GM23338 (cell line): ENCODE measurements around the gene RNF40. TPM values are rescaled to one million over a fixed set of nuclear protein-coding genes. Genes with fewer than 3 reads are reported as not detected.
A peak's percentile ranks its signal among the peaks of the same experiment; 100 is the strongest.

Experiments
- ATAC-seq: fragments of 200-7000 bp; cut with Tn5 transposase; 3 replicates; pipeline ENCODE4 v1.9.1; 2020
- DNase-seq: peaks from one replicate; pipeline ENCODE4 v3.0.0-alpha.2; 2015; ENCODE audit warnings: low spot score
- H2AFZ ChIP-seq: fragments of 200-600 bp; sonication (generic); 2 replicates; pipeline ENCODE4 v1.8.0; 2016; ENCODE audit warnings: antibody characterized with exemption, mild to moderate bottlenecking, moderate library complexity
- H3F3A ChIP-seq: fragments of 200-600 bp; sonication (generic); replicated peaks from 2 replicates; pipeline ENCODE4 v1.8.0; 2017; ENCODE audit warnings: antibody characterized with exemption, mixed run types, low read depth
- H3K27ac ChIP-seq: fragments of 200-600 bp; sonication (generic); 2 replicates; pipeline ENCODE4 v1.6.1; 2016; ENCODE audit warnings: low read depth
- H3K27me3 ChIP-seq: fragments of 200-600 bp; sonication (generic); 2 replicates; pipeline ENCODE4 v1.8.0; 2016; ENCODE audit warnings: mild to moderate bottlenecking, mixed run types, moderate library complexity; ENCODE audit not compliant: insufficient read depth
- H3K36me3 ChIP-seq: fragments of 200-600 bp; sonication (generic); 2 replicates; pipeline ENCODE4 v1.8.0; 2016; ENCODE audit warnings: mild to moderate bottlenecking; ENCODE audit not compliant: insufficient read depth
- H3K4me1 ChIP-seq: fragments of 200-600 bp; sonication (generic); 2 replicates; pipeline ENCODE4 v1.8.0; 2016; ENCODE audit warnings: mild to moderate bottlenecking, moderate library complexity; ENCODE audit not compliant: insufficient read depth
- H3K4me2 ChIP-seq: fragments of 200-600 bp; sonication (generic); 2 replicates; pipeline ENCODE4 v1.7.1; 2017; ENCODE audit warnings: mixed run types
- H3K4me3 ChIP-seq: fragments of 200-600 bp; sonication (generic); 2 replicates; pipeline ENCODE4 v1.6.1; 2016; ENCODE audit warnings: mixed run types
- H3K79me2 ChIP-seq: fragments of 200-600 bp; sonication (generic); replicated peaks from 2 replicates; pipeline ENCODE4 v1.8.0; 2017; ENCODE audit warnings: mild to moderate bottlenecking; ENCODE audit not compliant: insufficient read depth
- H3K9me2 ChIP-seq: fragments of 200-600 bp; sonication (generic); 2 replicates; pipeline ENCODE4 v1.8.0; 2017; ENCODE audit not compliant: insufficient read depth
- H4K20me1 ChIP-seq: fragments of 200-600 bp; sonication (generic); replicated peaks from 2 replicates; pipeline ENCODE4 v1.8.0; 2017; ENCODE audit warnings: mild to moderate bottlenecking; ENCODE audit not compliant: insufficient read depth
- H3K27ac Mint-ChIP-seq: 2 replicates; pipeline ENCODE4 v1.8.0; 2020; ENCODE audit warnings: inconsistent platforms, mild to moderate bottlenecking, moderate library complexity, mixed read lengths
- H3K27me3 Mint-ChIP-seq: 3 replicates; pipeline ENCODE4 v1.8.0; 2022; ENCODE audit warnings: low read depth, mild to moderate bottlenecking, moderate library complexity, mixed read lengths, inconsistent platforms; ENCODE audit not compliant: insufficient read depth, poor library complexity
- H3K36me3 Mint-ChIP-seq: 3 replicates; pipeline ENCODE4 v1.8.0; 2021; ENCODE audit warnings: low read depth, mild to moderate bottlenecking, inconsistent platforms, moderate library complexity, mixed read lengths
- H3K4me1 Mint-ChIP-seq: 3 replicates; pipeline ENCODE4 v1.8.0; 2020; ENCODE audit warnings: mild to moderate bottlenecking, inconsistent platforms, mixed read lengths
- H3K4me3 Mint-ChIP-seq: 3 replicates; pipeline ENCODE4 v1.8.0; 2021; ENCODE audit warnings: moderate library complexity, mild to moderate bottlenecking, inconsistent platforms, mixed read lengths
- H3K9me3 Mint-ChIP-seq: 3 replicates; pipeline ENCODE4 v1.8.0; 2020; ENCODE audit warnings: moderate library complexity, mild to moderate bottlenecking, inconsistent platforms, mixed read lengths
- JUNB ChIP-seq: IDR thresholded peaks from one replicate; pipeline ENCODE4 v1.6.1; 2016; ENCODE audit warnings: antibody characterized with exemption; ENCODE audit not compliant: unreplicated experiment
- NANOG ChIP-seq: IDR thresholded peaks from 2 replicates; pipeline ENCODE4 v1.6.1; 2016; ENCODE audit warnings: antibody characterized with exemption, borderline replicate concordance
- ZNF114 ChIP-seq: fragments of 250-450 bp; sonication (Bioruptor Pico); IDR thresholded peaks from 2 replicates; pipeline ENCODE4 v1.5.0; 2020; ENCODE audit warnings: mild to moderate bottlenecking, moderate library complexity
- ZNF331 ChIP-seq: fragments of 250-450 bp; sonication (Bioruptor Pico); IDR thresholded peaks from 2 replicates; pipeline ENCODE4 v1.5.0; 2020; ENCODE audit warnings: low read depth, mild to moderate bottlenecking, moderate library complexity
- polyA plus RNA-seq: library from polyadenylated mRNA; unstranded; fragments of >200 nt; fragmentation: Nextera tagmentation; extraction: Ambion mirVana; gene quantifications from 2 replicates; pipeline ENCODE4 v1.2.1, GENCODE V29; 2016
- total RNA-seq: library from RNA; depleted of rRNA; stranded (reverse); fragments of >200 nt; shearing (Covaris generic); gene quantifications from 2 replicates; pipeline ENCODE4 v1.2.3, GENCODE V29; 2014
- TF ChIP-seq, protein P1 (sequence below): fragments of 250-450 bp; sonication (Bioruptor Pico); IDR thresholded peaks from 2 replicates; pipeline ENCODE4 v1.5.0; 2020; ENCODE audit warnings: mild to moderate bottlenecking, moderate library complexity

Gene RNF40
- total and polyA plus RNA-seq, 2 experiments from 2014 or later: 36.0 to 78.5 TPM

DNA sequence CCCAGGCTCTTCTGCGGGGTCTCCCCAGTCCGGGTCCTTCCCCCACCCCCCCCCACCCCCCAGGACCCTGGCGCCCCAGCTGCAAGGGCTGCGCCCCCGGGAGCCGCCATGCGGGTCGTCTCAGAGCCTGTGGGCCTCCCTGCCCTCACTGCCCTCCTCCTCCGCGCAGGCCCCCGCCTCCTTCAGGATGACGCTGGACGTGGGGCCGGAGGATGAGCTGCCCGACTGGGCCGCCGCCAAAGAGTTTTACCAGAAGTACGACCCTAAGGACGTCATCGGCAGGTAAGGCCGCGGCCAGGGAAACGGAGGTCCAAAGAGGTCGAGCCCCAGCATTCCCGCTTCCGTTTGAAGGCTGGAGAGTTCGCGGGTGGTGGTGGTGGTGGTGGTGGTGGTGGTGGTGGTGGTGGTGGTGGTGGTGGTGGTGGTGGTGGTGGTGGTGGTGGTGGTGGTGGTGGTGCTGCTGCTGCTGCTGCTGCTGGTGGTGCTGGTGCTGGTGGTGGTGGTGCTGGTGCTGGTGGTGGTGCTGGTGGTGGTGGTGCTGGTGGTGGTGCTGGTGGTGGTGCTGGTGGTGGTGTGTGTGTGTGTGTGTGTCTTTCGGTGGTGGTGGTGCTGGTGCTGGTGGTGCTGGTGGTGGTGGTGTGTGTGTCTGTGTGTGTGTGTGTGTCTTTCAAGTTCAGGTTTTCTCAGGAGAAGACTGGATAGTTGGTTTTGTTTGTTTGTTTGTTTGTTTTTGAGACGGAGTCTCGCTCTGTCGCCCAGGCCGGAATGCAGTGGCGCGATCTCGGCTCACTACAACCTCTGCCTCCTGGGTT, 13.3 kb upstream of the RNF40 start (continued):
- TF ChIP-seq, protein P1, sequence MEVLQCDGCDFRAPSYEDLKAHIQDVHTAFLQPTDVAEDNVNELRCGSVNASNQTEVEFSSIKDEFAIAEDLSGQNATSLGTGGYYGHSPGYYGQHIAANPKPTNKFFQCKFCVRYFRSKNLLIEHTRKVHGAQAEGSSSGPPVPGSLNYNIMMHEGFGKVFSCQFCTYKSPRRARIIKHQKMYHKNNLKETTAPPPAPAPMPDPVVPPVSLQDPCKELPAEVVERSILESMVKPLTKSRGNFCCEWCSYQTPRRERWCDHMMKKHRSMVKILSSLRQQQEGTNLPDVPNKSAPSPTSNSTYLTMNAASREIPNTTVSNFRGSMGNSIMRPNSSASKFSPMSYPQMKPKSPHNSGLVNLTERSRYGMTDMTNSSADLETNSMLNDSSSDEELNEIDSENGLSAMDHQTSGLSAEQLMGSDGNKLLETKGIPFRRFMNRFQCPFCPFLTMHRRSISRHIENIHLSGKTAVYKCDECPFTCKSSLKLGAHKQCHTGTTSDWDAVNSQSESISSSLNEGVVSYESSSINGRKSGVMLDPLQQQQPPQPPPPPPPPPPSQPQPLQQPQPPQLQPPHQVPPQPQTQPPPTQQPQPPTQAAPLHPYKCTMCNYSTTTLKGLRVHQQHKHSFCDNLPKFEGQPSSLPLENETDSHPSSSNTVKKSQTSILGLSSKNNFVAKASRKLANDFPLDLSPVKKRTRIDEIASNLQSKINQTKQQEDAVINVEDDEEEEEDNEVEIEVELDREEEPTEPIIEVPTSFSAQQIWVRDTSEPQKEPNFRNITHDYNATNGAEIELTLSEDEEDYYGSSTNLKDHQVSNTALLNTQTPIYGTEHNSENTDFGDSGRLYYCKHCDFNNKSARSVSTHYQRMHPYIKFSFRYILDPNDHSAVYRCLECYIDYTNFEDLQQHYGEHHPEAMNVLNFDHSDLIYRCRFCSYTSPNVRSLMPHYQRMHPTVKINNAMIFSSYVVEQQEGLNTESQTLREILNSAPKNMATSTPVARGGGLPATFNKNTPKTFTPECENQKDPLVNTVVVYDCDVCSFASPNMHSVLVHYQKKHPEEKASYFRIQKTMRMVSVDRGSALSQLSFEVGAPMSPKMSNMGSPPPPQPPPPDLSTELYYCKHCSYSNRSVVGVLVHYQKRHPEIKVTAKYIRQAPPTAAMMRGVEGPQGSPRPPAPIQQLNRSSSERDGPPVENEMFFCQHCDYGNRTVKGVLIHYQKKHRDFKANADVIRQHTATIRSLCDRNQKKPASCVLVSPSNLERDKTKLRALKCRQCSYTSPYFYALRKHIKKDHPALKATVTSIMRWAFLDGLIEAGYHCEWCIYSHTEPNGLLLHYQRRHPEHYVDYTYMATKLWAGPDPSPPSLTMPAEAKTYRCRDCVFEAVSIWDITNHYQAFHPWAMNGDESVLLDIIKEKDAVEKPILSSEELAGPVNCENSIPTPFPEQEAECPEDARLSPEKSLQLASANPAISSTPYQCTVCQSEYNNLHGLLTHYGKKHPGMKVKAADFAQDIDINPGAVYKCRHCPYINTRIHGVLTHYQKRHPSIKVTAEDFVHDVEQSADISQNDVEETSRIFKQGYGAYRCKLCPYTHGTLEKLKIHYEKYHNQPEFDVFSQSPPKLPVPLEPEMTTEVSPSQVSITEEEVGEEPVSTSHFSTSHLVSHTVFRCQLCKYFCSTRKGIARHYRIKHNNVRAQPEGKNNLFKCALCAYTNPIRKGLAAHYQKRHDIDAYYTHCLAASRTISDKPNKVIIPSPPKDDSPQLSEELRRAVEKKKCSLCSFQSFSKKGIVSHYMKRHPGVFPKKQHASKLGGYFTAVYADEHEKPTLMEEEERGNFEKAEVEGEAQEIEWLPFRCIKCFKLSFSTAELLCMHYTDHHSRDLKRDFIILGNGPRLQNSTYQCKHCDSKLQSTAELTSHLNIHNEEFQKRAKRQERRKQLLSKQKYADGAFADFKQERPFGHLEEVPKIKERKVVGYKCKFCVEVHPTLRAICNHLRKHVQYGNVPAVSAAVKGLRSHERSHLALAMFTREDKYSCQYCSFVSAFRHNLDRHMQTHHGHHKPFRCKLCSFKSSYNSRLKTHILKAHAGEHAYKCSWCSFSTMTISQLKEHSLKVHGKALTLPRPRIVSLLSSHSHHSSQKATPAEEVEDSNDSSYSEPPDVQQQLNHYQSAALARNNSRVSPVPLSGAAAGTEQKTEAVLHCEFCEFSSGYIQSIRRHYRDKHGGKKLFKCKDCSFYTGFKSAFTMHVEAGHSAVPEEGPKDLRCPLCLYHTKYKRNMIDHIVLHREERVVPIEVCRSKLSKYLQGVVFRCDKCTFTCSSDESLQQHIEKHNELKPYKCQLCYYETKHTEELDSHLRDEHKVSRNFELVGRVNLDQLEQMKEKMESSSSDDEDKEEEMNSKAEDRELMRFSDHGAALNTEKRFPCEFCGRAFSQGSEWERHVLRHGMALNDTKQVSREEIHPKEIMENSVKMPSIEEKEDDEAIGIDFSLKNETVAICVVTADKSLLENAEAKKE (CRISPR knock-in tag): no peak
- TF ChIP-seq NANOG: no peak

DNA sequence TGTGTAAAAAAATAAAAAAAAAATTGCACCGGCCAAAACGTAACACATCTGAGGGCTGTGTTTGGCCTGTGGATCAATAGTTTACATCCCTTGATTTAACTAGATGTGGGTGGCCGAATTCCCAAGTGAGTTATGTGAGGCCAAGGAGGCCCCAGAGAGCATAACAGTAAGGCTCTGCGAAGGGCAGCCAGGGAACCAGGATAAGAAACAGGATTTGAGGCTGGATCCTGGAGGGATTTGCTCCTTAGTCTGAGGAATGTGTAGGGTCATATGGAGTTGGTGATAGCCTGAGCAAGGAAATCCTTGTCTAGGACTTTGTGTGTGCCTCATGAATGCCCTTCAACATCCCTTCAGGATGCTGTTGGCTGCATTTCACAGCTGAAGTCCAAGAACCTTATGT, 11.9 kb upstream of the RNF40 start:
- H3K36me3 ChIP-seq: peaks cover 7% of the 10 kb centered on the region; the same call in 1 of the 2 replicates
- TF ChIP-seq ZNF331 (CRISPR knock-in tag) (no peak), JUNB (no peak), ZNF114 (CRISPR knock-in tag) (no peak)
- no peak overlapping the region for H3K4me3 ChIP-seq
- H3K27me3 ChIP-seq: no peaks in the 10 kb centered on the region
- Mint-ChIP-seq H3K27me3 (peaks cover 16% of the 10 kb centered on the region), H3K4me3 (peak overlapping the region; percentile 97), H3K36me3 (peaks cover 35% of the 10 kb centered on the region), H3K9me3 (no peaks in the 10 kb centered on the region), H3K4me1 (peaks cover 8% of the 10 kb centered on the region), H3K27ac (no peak overlapping the region)
- no peak overlapping the region for H3K4me2 ChIP-seq
- no peaks in the 10 kb centered on the region for H3K9me2 ChIP-seq
- no peak for DNase-seq
- peaks cover 15% of the 10 kb centered on the region for H3K79me2 ChIP-seq
- peaks cover 7% of the 10 kb centered on the region; the same call in 1 of the 2 replicates for H3K4me1 ChIP-seq
- no peak for ATAC-seq
- no peak overlapping the region for H3K27ac ChIP-seq
- no peak overlapping the region for H2AFZ ChIP-seq
- H3F3A ChIP-seq: peaks cover under 1% of the 10 kb centered on the region; the same call in 1 of the 2 replicates
- H4K20me1 ChIP-seq: no peaks in the 10 kb centered on the region; the same call in 1 of the 2 replicates
